Smooth muscle cell (in vitro differentiated cells): ENCODE results near the gene VAC14. TPM values are rescaled to one million over a fixed set of nuclear protein-coding genes. Genes with fewer than 3 reads are reported as not detected.

Source experiments
- DNase-seq: peaks from one replicate; lab custom pipeline; 2025; ENCODE audit not compliant: unreplicated experiment; lab: John Stamatoyannopoulos, UW
- H2AFZ ChIP-seq: fragments of 200-600 bp; sonication (generic); 2 replicates; pipeline ENCODE4 v1.6.0; 2016; ENCODE audit warnings: antibody characterized with exemption, low read depth, mild to moderate bottlenecking
- H3F3A ChIP-seq: fragments of 200-600 bp; sonication (generic); 2 replicates; pipeline ENCODE4 v1.6.0; 2017; ENCODE audit warnings: antibody characterized with exemption, low read depth
- H3K27ac ChIP-seq: fragments of 200-600 bp; sonication (generic); 2 replicates; pipeline ENCODE4 v1.5.1; 2016; ENCODE audit warnings: low read depth, mild to moderate bottlenecking
- H3K27me3 ChIP-seq: fragments of 200-600 bp; sonication (generic); 2 replicates; pipeline ENCODE4 v1.6.1; 2016; ENCODE audit warnings: low read depth, mild to moderate bottlenecking
- H3K36me3 ChIP-seq: fragments of 200-600 bp; sonication (generic); 2 replicates; pipeline ENCODE4 v1.5.1; 2016; ENCODE audit warnings: low read depth
- H3K4me1 ChIP-seq: fragments of 200-600 bp; sonication (generic); 2 replicates; pipeline ENCODE4 v1.5.1; 2016; ENCODE audit warnings: low read depth
- H3K4me2 ChIP-seq: fragments of 200-600 bp; sonication (generic); 2 replicates; pipeline ENCODE4 v1.6.0; 2016; ENCODE audit warnings: mild to moderate bottlenecking
- H3K4me3 ChIP-seq: fragments of 200-600 bp; sonication (generic); 2 replicates; pipeline ENCODE4 v1.5.1; 2016; ENCODE audit warnings: mild to moderate bottlenecking
- H3K79me2 ChIP-seq: fragments of 200-600 bp; sonication (generic); 2 replicates; pipeline ENCODE4 v1.6.0; 2016; ENCODE audit warnings: low read depth, mild to moderate bottlenecking
- H3K9ac ChIP-seq: fragments of 200-600 bp; sonication (generic); 2 replicates; pipeline ENCODE4 v1.6.0; 2016; ENCODE audit warnings: low read depth
- H3K9me3 ChIP-seq: fragments of 200-600 bp; sonication (generic); replicated peaks from 2 replicates; pipeline ENCODE4 v1.5.1; 2016; ENCODE audit warnings: low read depth
- H4K20me1 ChIP-seq: fragments of 200-600 bp; sonication (generic); 2 replicates; pipeline ENCODE4 v1.6.0; 2016; ENCODE audit warnings: low read depth
- CTCF ChIP-seq: fragments of 200-600 bp; sonication (generic); IDR thresholded peaks from 2 replicates; pipeline ENCODE4 v1.5.1; 2017; ENCODE audit warnings: borderline replicate concordance, mild to moderate bottlenecking, antibody characterized with exemption; ENCODE audit not compliant: insufficient read depth, poor library complexity, severe bottlenecking
- WGBS: methylation state at CpG from one replicate; pipeline ENCODE4 v1.1.7; 2016; ENCODE audit warnings: low lambda C conversion rate; 5-methylcytosine and 5-hydroxymethylcytosine counted together
- polyA plus RNA-seq: library from polyadenylated mRNA; unstranded; fragments of >200 nt; fragmentation: Nextera tagmentation; extraction: Ambion mirVana; gene quantifications from 2 replicates; pipeline ENCODE4 v1.2.1, GENCODE V29; 2016
- total RNA-seq: library from RNA; depleted of rRNA; stranded (reverse); fragments of >200 nt; gene quantifications from 2 replicates; pipeline ENCODE4 v1.2.3, GENCODE V29; 2014

VAC14 gene
- total and polyA plus RNA-seq, 2 experiments from 2014 or later: 27.9 to 52.3 TPM

DNA sequence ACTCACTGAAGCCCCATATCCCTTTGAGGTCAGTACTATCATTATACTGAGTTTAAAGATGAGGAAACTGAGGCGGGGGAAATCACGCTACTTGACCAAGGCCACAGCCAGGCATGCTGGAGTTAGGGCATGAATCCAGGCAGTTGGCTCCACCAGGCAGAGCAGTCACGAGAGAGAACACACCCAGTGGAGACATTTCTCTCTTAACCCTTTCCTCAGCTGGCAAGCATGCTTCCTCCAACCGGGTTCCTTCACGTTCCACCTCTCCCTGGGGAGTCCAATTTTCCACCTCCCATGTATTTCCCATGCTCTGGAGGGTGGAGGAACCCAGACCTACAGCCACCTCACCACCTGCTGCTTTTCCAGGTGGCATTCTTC, 32.8 kb downstream of the VAC14 start:
- Histone ChIP-seq H3K79me2 (no peaks in the 10 kb centered on the region), H3K27ac (peak overlapping the region; percentile 29), H3K36me3 (no peaks in the 10 kb centered on the region), H2AFZ (no peak overlapping the region), H3K9ac (no peak overlapping the region), H3K9me3 (no peaks in the 10 kb centered on the region), H4K20me1 (no peaks in the 10 kb centered on the region), H3K4me3 (no peak overlapping the region), H3K4me1 (no peaks in the 10 kb centered on the region), H3F3A (no peaks in the 10 kb centered on the region), H3K4me2 (no peak overlapping the region), H3K27me3 (no peaks in the 10 kb centered on the region)
- WGBS: 84% methylated on average over 5 of the region's 5 CpGs
- no peak for DNase-seq
- no peak for TF ChIP-seq CTCF

GRCh38 chr16:70767377-70768202, 33.4 kb downstream of the VAC14 start:
- peak overlapping the region; percentile 29 for H3K27ac ChIP-seq

GRCh38 chr16:70766658-70767057, 34.3 kb downstream of the VAC14 start:
- Histone ChIP-seq H3K4me3 (no peak overlapping the region), H3K27me3 (no peaks in the 10 kb centered on the region), H3K36me3 (no peaks in the 10 kb centered on the region), H3K79me2 (no peaks in the 10 kb centered on the region), H3K4me2 (no peak overlapping the region), H3K9ac (no peak overlapping the region), H3K9me3 (no peaks in the 10 kb centered on the region), H3F3A (no peaks in the 10 kb centered on the region), H4K20me1 (no peaks in the 10 kb centered on the region), H2AFZ (no peak overlapping the region), H3K27ac (no peak overlapping the region), H3K4me1 (no peaks in the 10 kb centered on the region)
- 98% methylated on average over 4 of the region's 4 CpGs for WGBS
- no peak for TF ChIP-seq CTCF
- DNase-seq: no peak

More at GRCh38 chr16:70767377-70768202, 33.4 kb downstream of the VAC14 start:
- Histone ChIP-seq H3K4me3 (no peak overlapping the region), H3K4me2 (no peak overlapping the region), H2AFZ (no peak overlapping the region), H3K9me3 (no peaks in the 10 kb centered on the region), H3K36me3 (no peaks in the 10 kb centered on the region), H3K9ac (no peak overlapping the region), H3F3A (no peaks in the 10 kb centered on the region), H4K20me1 (no peaks in the 10 kb centered on the region), H3K4me1 (no peaks in the 10 kb centered on the region), H3K79me2 (no peaks in the 10 kb centered on the region), H3K27me3 (no peaks in the 10 kb centered on the region)
- no peak for DNase-seq
- WGBS: 69% methylated on average over 4 of the region's 4 CpGs
- TF ChIP-seq CTCF: no peak

- H2AFZ ChIP-seq: no peak overlapping the region
- no peaks in the 10 kb centered on the region for H3K36me3 ChIP-seq
- no peak overlapping the region for H3K9ac ChIP-seq
- no peaks in the 10 kb centered on the region for H3K79me2 ChIP-seq
- H3K4me2 ChIP-seq: no peak overlapping the region
- no peak overlapping the region for H3K4me3 ChIP-seq
- H3K9me3 ChIP-seq: no peaks in the 10 kb centered on the region
- no peak overlapping the region for H3K27ac ChIP-seq
- no peaks in the 10 kb centered on the region for H3K27me3 ChIP-seq
- H3K4me1 ChIP-seq: no peaks in the 10 kb centered on the region
- no peaks in the 10 kb centered on the region for H4K20me1 ChIP-seq
- TF ChIP-seq CTCF: no peak
- no peaks in the 10 kb centered on the region for H3F3A ChIP-seq
- DNase-seq: no peak
- 94% methylated on average over 8 of the region's 8 CpGs for WGBS
Observed at GRCh38 chr16:70766176-70766575, 34.8 kb downstream of the VAC14 start.
